GM18909 (cell line): ENCODE measurements around the gene CUBN.
"Not testable (repeated sequence)": the region's sequence is repeated elsewhere in the genome, so short reads cannot be mapped to it uniquely, and the experiment has no call there.

ENCODE experiments used
- ATAC-seq: cut with Tn5 transposase; IDR thresholded peaks from one replicate; pipeline ENCODE4 v1.9.1; 2021; ENCODE audit warnings: mild to moderate bottlenecking; ENCODE audit not compliant: unreplicated experiment, poor library complexity

The CUBN gene

GRCh38 chr10:17022896-17023295 is 106.7 kb downstream of the CUBN start:
- no peak for ATAC-seq

GRCh38 chr10:17022466-17022825 is 107.2 kb downstream of the CUBN start:
- ATAC-seq: no peak

- ATAC-seq: no peak
Observed at GRCh38 chr10:17021656-17022465, 107.8 kb downstream of the CUBN start.

- no peak for ATAC-seq
Observed at GRCh38 chr10:17019696-17020095, 109.9 kb downstream of the CUBN start.

- ATAC-seq: not testable (repeated sequence)
Observed at GRCh38 chr10:17013131-17013983, 116.3 kb downstream of the CUBN start.

GRCh38 chr10:17012731-17013130 is 116.9 kb downstream of the CUBN start:
- ATAC-seq: not testable (repeated sequence)

- no peak for ATAC-seq
Observed at GRCh38 chr10:17010363-17011145, 119.1 kb downstream of the CUBN start.

- ATAC-seq: no peak
Observed at GRCh38 chr10:17009212-17009700, 120.4 kb downstream of the CUBN start.

- ATAC-seq: no peak
Observed at GRCh38 chr10:17007418-17007770, 122.2 kb downstream of the CUBN start.

- ATAC-seq: no peak
Observed at GRCh38 chr10:17006631-17007417, 122.8 kb downstream of the CUBN start.

GRCh38 chr10:17005621-17006566 is 123.7 kb downstream of the CUBN start:
- no peak for ATAC-seq

- no peak for ATAC-seq
Observed at GRCh38 chr10:17004801-17005380, 124.7 kb downstream of the CUBN start.

GRCh38 chr10:17003651-17004286 is 125.8 kb downstream of the CUBN start:
- ATAC-seq: no peak

GRCh38 chr10:17003151-17003550 is 126.5 kb downstream of the CUBN start:
- no peak for ATAC-seq

GRCh38 chr10:17001961-17002749 is 127.5 kb downstream of the CUBN start:
- ATAC-seq: no peak

- no peak for ATAC-seq
Observed at GRCh38 chr10:17001297-17001744, 128.3 kb downstream of the CUBN start.
